GM12878 (cell line): ENCODE results near the gene DPEP1. TPM values are rescaled to one million over a fixed set of nuclear protein-coding genes. Genes with fewer than 3 reads are reported as not detected.

Source experiments
- ATAC-seq: fragments of 200-7000 bp; cut with Tn5 transposase; 3 replicates; pipeline ENCODE4 v1.9.1; 2020; ENCODE audit warnings: mild to moderate bottlenecking, moderate library complexity
- BruUV-seq: library from RNA; stranded (reverse); fragments of 400-500 nt; replicated peaks from 2 replicates; lab custom pipeline; 2021; lab: Mats Ljungman, UMichigan
- CTCF ChIA-PET: fragments of 300-600 bp; sonication (Branson Sonifier 250); formaldehyde crosslinking; extraction: SDS; loops from one replicate; lab custom pipeline; 2021; ENCODE audit warnings: inconsistent platforms; lab: Yijun Ruan, JAX
- POLR2A ChIA-PET: fragments of 350-600 bp; formaldehyde crosslinking; extraction: SDS; loops from one replicate; lab custom pipeline; 2021; ENCODE audit warnings: inconsistent platforms; lab: Charles Lee
- RAD21 ChIA-PET: fragments of 300-600 bp; sonication (Branson Sonifier 250); formaldehyde crosslinking; loops from one replicate; lab custom pipeline; 2023; ENCODE audit warnings: antibody characterized with exemption; ENCODE audit not compliant: unreplicated experiment; lab: Charles Lee
- SMC1A ChIA-PET: fragments of 300-600 bp; sonication (Branson Sonifier 250); formaldehyde crosslinking; loops from one replicate; lab custom pipeline; 2023; ENCODE audit not compliant: unreplicated experiment, uncharacterized antibody; lab: Charles Lee
- DNase-seq: peaks from one replicate; pipeline ENCODE4 v3.0.0-alpha.2; 2011; ENCODE audit warnings: low read depth, low spot score
- FAIRE-seq: peaks from 3 replicates; lab custom pipeline; 2011; peaks lifted over from hg19 to GRCh38; lab: Jason Lieb, UNC
- H2AFZ ChIP-seq: 2 replicates; pipeline ENCODE4 v1.6.0; 2011; ENCODE audit warnings: low read depth, low read length, control low read depth; ENCODE audit not compliant: control insufficient read depth
- H3K27ac ChIP-seq: 2 replicates; pipeline ENCODE4 v1.5.1; 2011; ENCODE audit warnings: control low read depth; ENCODE audit not compliant: control insufficient read depth, insufficient read depth
- H3K27me3 ChIP-seq, 2 experiments: replicated peaks in 1 of 2; 2 replicates each; pipeline versions ENCODE4 v1.6.0 to v1.6.1; 2011; ENCODE audit warnings: low read length in 1 of 2; ENCODE audit not compliant: control insufficient read depth in 2 of 2, insufficient read depth in 2 of 2
- H3K36me3 ChIP-seq, 2 experiments: 2 replicates each; pipeline ENCODE4 v1.5.1; 2011; ENCODE audit warnings: low read length in 1 of 2; ENCODE audit not compliant: control insufficient read depth in 2 of 2, insufficient read depth in 2 of 2
- H3K4me1 ChIP-seq: 2 replicates; pipeline ENCODE4 v1.6.1; 2011; ENCODE audit warnings: mild to moderate bottlenecking, low read length, moderate library complexity, mixed read lengths; ENCODE audit not compliant: control insufficient read depth, insufficient read depth
- H3K4me2 ChIP-seq: 2 replicates; pipeline ENCODE4 v1.6.0; 2011; ENCODE audit warnings: control low read depth; ENCODE audit not compliant: control insufficient read depth, insufficient read depth
- H3K4me3 ChIP-seq: fragments of 200-600 bp; sonication (generic); 2 replicates; pipeline ENCODE4 v1.5.1; 2016
- H3K79me2 ChIP-seq: 2 replicates; pipeline ENCODE4 v1.6.0; 2011; ENCODE audit warnings: low read length; ENCODE audit not compliant: control insufficient read depth, insufficient read depth
- H3K9ac ChIP-seq: 2 replicates; pipeline ENCODE4 v1.8.0; 2011; ENCODE audit warnings: low read length, control low read depth, mixed read lengths; ENCODE audit not compliant: control insufficient read depth, insufficient read depth
- H3K9me3 ChIP-seq: replicated peaks from 3 replicates; pipeline ENCODE4 v1.5.1; 2011; ENCODE audit warnings: mild to moderate bottlenecking, low read length; ENCODE audit not compliant: control insufficient read depth, insufficient read depth
- H4K20me1 ChIP-seq: 2 replicates; pipeline ENCODE4 v1.6.0; 2011; ENCODE audit not compliant: control insufficient read depth, insufficient read depth
- BCL3 ChIP-seq: IDR thresholded peaks from 2 replicates; pipeline ENCODE4 v1.6.1; 2011; ENCODE audit warnings: borderline replicate concordance, low read depth, mild to moderate bottlenecking, moderate library complexity, low read length; ENCODE audit not compliant: insufficient read depth, poor library complexity, severe bottlenecking
- E2F8 ChIP-seq: fragments of 450-650 bp; IDR thresholded peaks from 2 replicates; pipeline ENCODE4 v1.6.1; 2018; ENCODE audit warnings: mild to moderate bottlenecking, low read depth, moderate library complexity; ENCODE audit not compliant: partially characterized antibody
- ETV6 ChIP-seq, 2 experiments: fragments of 450-650 bp in 1 of 2; IDR thresholded peaks in 1 of 2; conservative IDR thresholded peaks in 1 of 2; 2 replicates each; pipeline ENCODE4 v1.6.1; 2014; ENCODE audit warnings: antibody characterized with exemption in 1 of 2, borderline replicate concordance in 1 of 2, low read depth in 1 of 2, mild to moderate bottlenecking in 1 of 2, moderate library complexity in 1 of 2
- KLF5 ChIP-seq: fragments of 450-650 bp; IDR thresholded peaks from 2 replicates; pipeline ENCODE4 v1.6.1; 2014; ENCODE audit warnings: mild to moderate bottlenecking; ENCODE audit not compliant: partially characterized antibody
- MTA2 ChIP-seq: fragments of 450-650 bp; IDR thresholded peaks from 2 replicates; pipeline ENCODE4 v1.6.1; 2016; ENCODE audit warnings: low read depth, mild to moderate bottlenecking, moderate library complexity
- MYC ChIP-seq: IDR thresholded peaks from 2 replicates; pipeline ENCODE4 v1.6.1; 2011; ENCODE audit warnings: mild to moderate bottlenecking, low read length, moderate library complexity, inconsistent platforms; ENCODE audit not compliant: insufficient read depth, insufficient replicate concordance, insufficient read length, severe bottlenecking
- PAX5 ChIP-seq: IDR thresholded peaks from 2 replicates; pipeline ENCODE4 v1.6.1; 2011; ENCODE audit warnings: low read depth, low read length, borderline replicate concordance
- RCOR1 ChIP-seq: conservative IDR thresholded peaks from 2 replicates; pipeline ENCODE4 v1.6.1; 2012; ENCODE audit warnings: low read depth, low read length, improper control_type of control experiment
- REST ChIP-seq: IDR thresholded peaks from 2 replicates; pipeline ENCODE4 v1.6.1; 2012; ENCODE audit warnings: mild to moderate bottlenecking, low read depth, low read length
- SP1 ChIP-seq: IDR thresholded peaks from one replicate; pipeline ENCODE4 v1.6.1; 2011; ENCODE audit warnings: low read depth, low read length
- SREBF1 ChIP-seq: IDR thresholded peaks from 2 replicates; pipeline ENCODE4 v1.6.1; 2012; ENCODE audit warnings: mild to moderate bottlenecking, low read length
- TARDBP ChIP-seq: IDR thresholded peaks from 2 replicates; pipeline ENCODE4 v1.6.1; 2016; ENCODE audit warnings: borderline replicate concordance
- TBL1XR1 ChIP-seq: IDR thresholded peaks from 2 replicates; pipeline ENCODE4 v1.6.1; 2012; ENCODE audit warnings: low read depth, low read length, improper control_type of control experiment
- ZNF384 ChIP-seq: IDR thresholded peaks from 2 replicates; pipeline ENCODE4 v1.6.1; 2012; ENCODE audit warnings: low read depth, mild to moderate bottlenecking, low read length, improper control_type of control experiment, borderline replicate concordance
- WGBS: methylation state at CpG from one replicate; pipeline ENCODE4 v1.1.6; 2016; ENCODE audit warnings: low lambda C conversion rate; ENCODE audit not compliant: insufficient replicate concordance, insufficient coverage; ENCODE audit errors: missing lambda C conversion rate; 5-methylcytosine and 5-hydroxymethylcytosine counted together
- in situ Hi-C: fragments of 300-500 bp; cut with MboI; formaldehyde crosslinking; loops from 9 replicates; pipeline ENCODE4 v1.14.3; 2018; ENCODE audit warnings: mixed read lengths
- intact Hi-C: fragments of 100-400 bp; cut with micrococcal nuclease; formaldehyde crosslinking; loops from one replicate; pipeline ENCODE4 v1.14.2; 2022; ENCODE audit not compliant: unreplicated experiment
- polyA plus RNA-seq, 11 experiments: library from polyadenylated mRNA; depleted of rRNA in 4 of 11; unstranded in 6 of 11; stranded (reverse) in 5 of 11; fragments of >200 nt; fragmentation: Nextera tagmentation in 4 of 11; fragmentation: Illumina TruSeq in 1 of 11; extraction: Ambion mirVana in 4 of 11; extraction: Trizol in 1 of 11; gene quantifications; 1 replicate in 1 of 11; 2 replicates in 10 of 11; pipeline versions ENCODE4 v1.2.1 to v1.2.3, GENCODE V29; 2011 to 2016; ENCODE audit warnings: inconsistent platforms in 2 of 11, missing spikeins in 2 of 11, low read depth in 1 of 11
- total RNA-seq, 4 experiments: library from RNA; depleted of rRNA in 3 of 4; stranded (reverse); fragments of >200 nt in 3 of 4; fragmentation: Illumina TruSeq in 1 of 4; extraction: Trizol in 1 of 4; gene quantifications; 2 replicates each; pipeline versions ENCODE4 v1.2.1 to v1.2.3, GENCODE V29; 2013 to 2021

The DPEP1 gene
- total and polyA plus RNA-seq, 10 of the 15 experiments (the other 5 are each of a cell fraction or from before 2014, with no cell fraction given): not detected

DNA sequence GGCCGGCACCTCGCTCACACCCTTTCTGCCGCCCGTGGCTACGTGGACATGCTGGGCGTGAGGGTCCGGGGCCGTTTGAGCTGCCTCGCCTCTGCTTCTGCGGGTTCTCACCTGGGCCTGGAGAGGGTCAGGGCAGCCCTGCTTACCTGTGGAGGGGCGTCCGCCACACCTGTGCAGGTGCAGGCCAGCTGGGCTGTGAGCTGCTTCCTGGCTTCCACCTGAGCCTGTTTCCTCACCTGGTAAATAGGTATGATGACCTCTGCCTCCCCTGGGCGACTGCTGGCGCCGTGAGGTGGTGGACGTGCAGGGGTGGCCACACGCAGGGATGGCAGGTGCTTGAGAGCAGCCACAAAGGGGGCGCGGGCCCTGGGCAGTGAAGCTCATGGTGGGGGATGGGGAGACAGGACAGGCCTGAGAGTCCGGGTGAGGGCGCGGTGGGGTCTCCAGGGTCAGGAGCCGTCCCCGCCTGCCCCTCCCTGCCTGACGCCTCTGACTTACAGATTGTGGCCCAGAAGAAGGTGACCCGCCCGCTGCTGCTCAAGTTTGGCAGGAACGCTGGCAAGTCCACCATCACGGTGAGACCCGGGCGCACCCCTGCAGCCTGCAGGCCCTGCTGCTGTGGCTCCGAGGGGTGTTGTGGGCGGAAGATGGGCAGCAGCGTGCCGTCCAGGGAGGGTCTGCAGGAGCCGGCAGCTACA lies 30.1 kb upstream of the DPEP1 start:
- no peaks in the 10 kb centered on the region for H4K20me1 ChIP-seq
- no peak overlapping the region for H3K27ac ChIP-seq
- ATAC-seq (no peak), FAIRE-seq (no peak), DNase-seq (no peak)
- H2AFZ ChIP-seq: no peak overlapping the region
- no peak overlapping the region for H3K9ac ChIP-seq
- H3K4me3 ChIP-seq: no peak overlapping the region
- no peaks in the 10 kb centered on the region; the same call in 2 of the 3 replicates for H3K9me3 ChIP-seq
- SMC1A ChIA-PET: no interaction called here
- RAD21 ChIA-PET: no interaction called here
- no peaks in the 10 kb centered on the region for H3K27me3 ChIP-seq
- CTCF ChIA-PET: no interaction called here
- H3K79me2 ChIP-seq: no peaks in the 10 kb centered on the region
- POLR2A ChIA-PET: no interaction called here
- BruUV-seq: no TSS peak
- WGBS: 78% methylated on average over 33 of the region's 36 CpGs
- H3K36me3 ChIP-seq: no peaks in the 10 kb centered on the region
- in situ Hi-C loops: no loop called here
- no peak overlapping the region for H3K4me2 ChIP-seq
- intact Hi-C loops: no loop called here
- H3K4me1 ChIP-seq: no peaks in the 10 kb centered on the region
- TF ChIP-seq SREBF1 (no peak), BCL3 (no peak), MYC (no peak), PAX5 (no peak), TBL1XR1 (no peak), SP1 (no peak), E2F8 (no peak), TARDBP (no peak), KLF5 (no peak), ETV6 (conservative IDR thresholded peaks at IDR 0.05 in 1 of 2, IDR thresholded peaks at IDR 0.05 in 1 of 2; ENCODE audit: borderline replicate concordance in 1 of 2, low read depth in 1 of 2) (no peak), MTA2 (no peak), RCOR1 (no peak), REST (no peak), ZNF384 (no peak)
